NOMO-1 treated with DMSO at 0.1 percent for 48 hours (cell line): ENCODE results near the gene LRP8.

Experiments
- DNase-seq: peaks from one replicate; lab custom pipeline; 2025; ENCODE audit not compliant: unreplicated experiment; lab: John Stamatoyannopoulos, UW

The LRP8 gene

DNA sequence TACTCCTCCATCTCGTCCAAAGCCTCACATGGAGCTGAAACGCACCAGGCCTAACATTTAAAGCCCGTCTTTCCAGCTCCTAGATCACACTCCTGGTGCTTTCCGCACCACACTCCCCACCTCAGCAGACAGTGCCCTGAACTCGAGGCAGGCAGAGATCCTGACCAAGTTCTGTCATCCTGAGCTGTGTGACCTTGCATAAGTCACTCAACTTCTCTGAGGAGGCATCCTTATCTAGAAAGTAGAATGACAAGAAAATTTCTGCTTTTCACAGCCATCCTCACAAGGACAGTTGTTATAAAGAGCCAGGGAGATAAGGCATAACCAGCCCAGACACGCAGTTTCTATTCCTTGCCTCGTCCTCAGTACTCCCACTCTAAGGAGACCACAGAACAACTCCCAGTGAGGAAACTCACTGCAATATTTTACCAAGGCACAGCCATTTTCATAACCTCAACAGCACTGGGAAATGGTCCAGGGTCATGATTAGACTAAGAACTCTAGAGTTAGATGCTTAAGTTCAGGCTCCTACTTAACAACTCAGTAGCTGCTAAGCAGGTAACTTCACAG, 3.1 kb downstream of the LRP8 start:
- DNase-seq, result no peak

DNA sequence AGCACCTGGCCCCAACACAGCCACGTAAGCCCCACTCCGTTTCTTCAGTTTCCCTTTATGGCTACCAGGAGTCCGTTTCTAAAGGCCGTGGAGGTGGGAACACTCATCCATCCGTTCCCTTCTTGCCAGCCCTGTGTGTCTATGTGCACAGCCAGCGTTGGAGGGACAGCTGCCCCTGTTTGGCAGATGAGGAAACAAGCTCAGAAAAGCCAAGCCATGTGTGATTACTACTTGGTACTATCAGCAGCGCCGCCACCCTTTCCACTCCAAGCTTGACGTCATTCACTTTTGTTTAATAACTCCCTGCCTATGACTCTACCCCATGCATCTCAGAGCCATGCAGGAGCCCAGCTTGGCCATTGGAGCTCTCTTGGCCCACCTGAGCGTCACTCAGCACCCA, 3.5 kb downstream of the LRP8 start:
- no peak for DNase-seq

DNA sequence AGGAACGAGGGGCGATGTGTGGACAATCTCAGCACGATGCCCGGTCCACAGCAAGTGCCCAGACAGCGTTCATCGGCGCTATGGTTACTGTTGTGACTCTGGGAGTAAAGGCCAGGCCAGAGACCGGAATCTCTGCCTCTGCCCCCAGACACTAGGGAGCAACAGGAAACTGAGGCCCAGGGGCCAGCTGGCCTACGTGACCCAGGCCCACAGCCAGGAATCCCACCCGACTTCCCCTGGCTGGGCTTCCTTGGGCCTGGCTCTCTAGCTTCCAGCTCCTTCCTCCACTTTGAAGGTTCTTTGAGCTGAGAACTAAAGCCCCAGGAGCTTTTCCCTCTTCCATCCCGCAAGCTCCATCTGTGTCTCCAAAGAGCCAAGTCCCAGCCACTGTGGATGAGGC, 4.6 kb downstream of the LRP8 start:
- DNase-seq, result no peak

DNA sequence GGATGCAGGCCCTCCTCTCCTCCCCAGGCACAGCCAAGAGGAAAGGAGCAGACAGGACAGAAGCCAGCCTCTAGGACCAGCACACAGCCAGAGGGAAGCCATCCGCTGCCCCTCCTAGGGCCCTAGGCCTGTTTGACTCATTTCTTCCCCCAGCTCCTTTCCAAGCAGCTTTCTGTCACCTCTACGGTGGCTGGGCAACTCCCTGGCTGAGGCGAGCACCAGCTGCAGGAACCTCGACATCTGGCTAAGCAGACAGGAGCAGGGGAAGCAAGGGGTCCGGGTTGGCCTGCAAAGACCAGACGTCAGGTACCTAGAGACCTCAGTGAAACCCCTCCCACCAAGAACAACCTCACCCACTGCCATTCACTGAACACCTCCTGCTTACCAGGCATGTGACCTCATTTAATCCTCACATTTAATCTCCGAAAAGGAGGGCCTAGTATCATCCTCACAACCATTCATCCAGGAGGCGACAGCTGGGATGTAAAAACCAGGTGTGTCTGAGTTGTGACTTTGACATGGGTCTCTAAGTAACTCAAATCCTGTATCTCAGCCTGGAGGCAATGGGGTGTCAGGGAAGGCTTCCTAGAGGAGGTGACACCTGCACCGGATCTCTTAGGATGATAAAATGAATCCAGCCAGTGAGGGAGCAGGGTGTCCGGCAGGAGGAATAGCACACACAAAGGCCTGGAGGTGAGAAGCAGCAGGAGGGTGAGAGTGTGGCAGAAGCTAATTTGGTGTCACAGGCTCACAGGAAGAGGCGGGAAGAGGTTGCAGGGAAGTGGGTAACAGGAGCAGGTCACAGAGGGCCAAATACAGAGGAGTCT, 5.9 kb downstream of the LRP8 start:
- no peak for DNase-seq

DNA sequence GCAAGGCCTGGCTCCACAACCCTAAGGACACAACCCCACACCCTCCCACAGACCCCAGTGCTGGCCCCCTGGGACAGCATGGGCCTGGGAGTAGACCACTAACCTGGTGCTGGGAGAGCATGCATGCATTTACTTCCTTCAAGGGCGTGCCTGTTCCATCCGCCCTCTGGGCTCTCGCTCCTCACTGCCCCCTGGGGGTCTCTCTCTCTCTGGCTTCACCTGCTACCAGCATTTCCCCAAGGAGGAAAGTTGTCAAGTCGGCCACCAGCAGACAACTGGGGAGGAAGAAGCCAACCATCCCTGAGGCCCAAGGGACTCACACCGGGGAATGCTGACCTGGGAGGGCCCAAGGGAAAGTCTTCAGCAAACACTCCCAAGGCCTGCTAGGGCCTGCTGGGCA, 6.5 kb downstream of the LRP8 start:
- DNase-seq, result no peak

DNA sequence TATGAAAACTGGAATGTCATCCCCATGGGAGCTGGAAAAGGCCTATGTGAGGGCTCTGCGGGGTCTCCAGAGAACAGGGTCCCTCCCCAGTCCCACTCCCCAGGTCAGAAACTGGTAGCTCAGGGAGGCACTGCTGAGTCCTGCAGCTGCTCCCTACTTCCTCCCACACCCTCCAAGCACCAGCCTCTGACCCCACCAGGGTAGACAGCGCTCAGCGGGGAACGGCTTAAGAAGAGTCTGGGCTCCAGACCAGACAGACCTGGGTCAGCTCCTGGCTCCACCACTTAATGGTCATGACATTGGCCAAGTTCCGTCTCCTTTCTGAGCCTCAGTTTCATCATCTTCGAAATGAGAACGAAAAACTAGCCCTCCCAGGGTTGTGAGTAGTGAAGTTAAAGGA, 7.2 kb downstream of the LRP8 start:
- no peak for DNase-seq

DNA sequence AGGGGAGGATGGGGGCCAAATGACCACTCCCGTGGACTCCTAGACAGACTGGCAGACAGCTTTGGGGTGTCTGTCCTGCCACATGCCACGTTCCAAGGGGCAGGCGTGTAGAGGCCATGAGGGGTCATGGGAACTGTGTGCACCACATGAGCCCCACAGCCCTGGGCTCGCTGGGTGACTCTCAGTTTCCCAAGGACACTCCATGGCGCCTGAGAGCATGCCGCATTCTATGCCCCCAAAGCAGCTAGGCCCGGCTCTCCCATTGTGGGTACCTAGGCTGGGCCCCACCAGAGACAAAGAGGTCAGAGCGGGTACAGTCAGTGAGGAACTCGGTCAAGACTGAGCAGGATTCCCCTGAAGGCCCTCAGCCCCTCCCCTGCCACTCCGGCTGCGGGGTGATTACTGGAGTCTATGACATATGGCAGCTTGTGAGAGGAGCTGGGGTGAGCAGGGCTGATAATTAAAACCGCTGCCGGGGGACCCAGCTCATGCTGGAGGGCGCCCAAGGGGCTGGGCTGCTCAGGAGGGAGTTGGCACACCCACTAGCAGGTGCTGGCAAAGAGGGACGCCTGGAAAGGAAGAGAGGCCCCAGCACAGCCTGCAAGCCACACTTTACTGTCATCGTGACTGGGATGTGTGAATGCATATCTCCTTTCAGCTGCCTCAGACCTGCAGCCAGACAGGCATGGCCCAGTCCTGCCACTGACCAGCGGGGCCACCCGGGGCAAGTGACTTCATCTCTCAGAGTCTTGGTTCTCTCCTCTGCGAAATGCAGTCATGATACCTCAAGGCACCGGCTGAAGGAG, 8.4 kb downstream of the LRP8 start:
- no peak for DNase-seq

DNA sequence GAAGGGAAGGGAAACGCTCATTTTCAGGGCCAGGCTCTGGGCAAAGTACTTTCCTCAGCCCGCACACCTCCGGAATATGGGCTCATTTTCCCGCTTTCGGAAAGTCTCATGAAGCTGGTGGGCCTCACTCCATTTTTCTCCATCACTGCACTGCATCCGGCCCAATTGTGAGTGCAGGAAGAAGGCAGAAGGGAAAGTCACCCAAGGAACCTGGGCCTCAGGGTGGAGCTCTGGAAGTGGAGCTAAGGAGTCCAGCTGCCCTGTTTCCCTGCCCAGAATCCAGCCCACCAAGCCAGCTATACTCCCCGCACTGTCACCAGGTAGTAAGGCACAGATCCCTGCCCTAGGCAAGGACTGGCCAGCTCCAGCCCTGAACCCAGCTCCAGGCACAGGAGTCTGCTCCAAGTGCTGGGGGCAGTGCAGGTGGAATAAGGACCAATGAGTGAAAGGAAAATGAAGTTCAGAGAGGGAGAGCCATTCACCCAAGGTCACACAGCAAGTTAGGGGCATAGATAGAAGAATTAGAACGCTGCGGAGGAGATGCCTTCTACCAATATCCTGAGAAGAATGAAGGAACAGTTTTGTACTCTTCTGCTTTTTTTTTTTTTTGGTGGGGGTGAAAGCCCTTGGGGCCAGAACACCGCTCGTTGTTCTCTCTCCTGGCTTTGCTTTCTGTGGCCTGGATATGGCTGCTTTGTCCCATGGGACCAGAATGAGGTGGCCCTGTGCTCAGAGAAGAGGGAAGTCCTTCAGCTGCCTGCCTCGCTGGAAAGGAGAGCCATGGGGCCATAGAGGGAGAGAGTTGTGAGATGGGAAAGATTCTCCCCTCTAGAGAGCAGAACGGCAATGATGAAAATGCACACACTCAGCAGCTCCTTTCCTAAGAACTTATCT, 10.0 kb downstream of the LRP8 start:
- DNase-seq, result no peak

DNA sequence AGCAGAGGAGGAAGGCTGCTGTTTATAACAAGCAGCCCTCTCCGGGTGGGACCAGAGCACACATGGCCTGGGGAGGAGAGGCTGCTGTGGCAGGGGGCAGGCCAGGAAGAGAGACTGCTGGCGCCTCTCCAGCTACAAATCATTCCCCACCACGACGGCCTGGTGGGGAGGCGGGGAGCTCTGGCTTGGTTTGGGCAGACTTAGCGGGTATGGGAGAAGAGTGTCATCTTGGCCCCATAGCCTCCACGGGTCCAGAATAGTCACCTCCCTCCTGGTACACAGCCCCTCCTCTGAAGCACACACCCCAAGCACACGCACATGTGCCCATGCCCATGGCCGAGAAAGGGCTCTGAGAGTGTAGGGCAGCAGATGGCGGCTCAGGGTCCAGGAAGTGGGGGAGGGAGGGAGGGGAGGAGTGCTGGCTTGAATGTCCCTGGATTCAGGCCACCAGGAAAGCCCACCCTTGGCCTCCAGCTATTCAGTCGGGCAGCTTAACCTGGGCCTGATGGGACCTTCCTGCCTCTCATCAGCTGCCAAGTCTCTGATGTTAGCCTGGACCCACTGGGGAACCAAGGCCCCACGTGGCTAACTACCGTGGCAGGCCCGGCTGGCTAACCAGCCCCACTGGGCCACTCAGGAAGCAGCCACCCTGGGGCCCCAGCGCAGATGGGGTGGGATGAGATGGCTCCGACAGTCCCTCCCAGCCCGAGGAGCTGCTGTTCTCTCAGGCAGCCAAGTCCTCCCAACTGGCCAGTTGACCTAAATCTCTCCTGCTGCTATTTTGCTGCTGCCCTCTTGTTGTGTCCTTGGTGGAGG, 10.9 kb downstream of the LRP8 start:
- DNase-seq, result no peak

DNA sequence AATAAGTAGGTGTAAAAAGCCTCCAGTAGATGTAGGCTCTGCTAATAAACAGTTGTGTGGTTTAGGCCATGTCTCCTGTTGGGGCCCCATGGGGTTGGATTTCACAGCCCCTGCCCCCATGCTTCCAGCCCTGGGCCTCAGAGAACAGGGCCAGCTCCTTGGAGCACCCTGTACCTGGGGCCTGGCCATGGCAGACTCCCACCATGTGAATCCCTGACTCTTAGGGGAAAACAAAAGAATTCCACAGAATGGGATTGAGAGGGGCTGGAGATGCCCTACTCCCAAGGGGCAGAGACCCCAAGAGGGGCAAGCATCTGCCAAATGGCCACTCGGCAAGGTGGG, 11.5 kb downstream of the LRP8 start:
- no peak for DNase-seq

DNA sequence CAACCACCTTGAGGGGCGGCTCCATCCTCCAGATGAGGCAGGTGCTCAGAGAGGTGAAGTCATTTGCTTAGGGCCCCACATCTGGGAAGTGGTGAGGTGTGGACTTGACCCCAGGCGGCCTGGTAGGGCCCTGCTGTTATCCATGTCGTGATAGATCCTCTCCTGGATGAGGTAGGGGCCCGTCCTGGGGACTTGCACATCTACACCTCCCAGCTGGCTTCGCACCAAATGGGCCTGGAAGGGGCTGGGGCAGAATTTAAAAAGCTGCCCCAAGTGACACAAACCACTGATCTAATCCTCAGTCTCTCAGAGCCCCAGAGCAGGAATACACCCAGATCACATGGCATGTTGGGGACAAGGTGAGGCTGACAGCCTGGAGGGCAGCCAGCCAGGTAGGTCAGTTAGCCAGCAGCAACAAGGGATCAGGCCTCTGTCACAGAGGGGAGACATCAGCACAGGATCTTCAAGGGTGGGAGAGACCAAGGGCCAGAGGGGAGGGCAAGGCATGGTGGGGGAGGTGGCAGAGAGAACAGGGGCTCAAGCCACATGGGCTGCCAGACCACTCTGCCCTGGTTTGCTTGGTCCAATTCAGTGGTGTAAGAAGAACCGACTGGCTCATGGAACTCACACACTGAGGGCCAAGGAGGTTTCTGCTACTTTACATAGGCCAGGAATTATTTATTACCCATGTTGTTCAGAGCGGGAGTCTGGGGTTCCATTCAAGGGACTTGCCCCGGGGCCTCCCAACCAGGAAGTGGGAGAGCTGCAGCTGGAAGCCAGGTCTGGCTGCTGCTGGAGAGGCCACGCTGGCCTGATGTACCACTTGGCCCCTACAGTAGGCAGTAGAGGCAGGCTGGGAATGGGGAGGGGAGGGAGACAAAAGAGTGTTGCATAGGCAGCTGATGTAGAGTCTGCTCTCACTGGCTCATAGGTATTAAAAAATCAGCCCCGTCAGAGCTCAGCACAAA, 12.1 kb downstream of the LRP8 start:
- no peak for DNase-seq

DNA sequence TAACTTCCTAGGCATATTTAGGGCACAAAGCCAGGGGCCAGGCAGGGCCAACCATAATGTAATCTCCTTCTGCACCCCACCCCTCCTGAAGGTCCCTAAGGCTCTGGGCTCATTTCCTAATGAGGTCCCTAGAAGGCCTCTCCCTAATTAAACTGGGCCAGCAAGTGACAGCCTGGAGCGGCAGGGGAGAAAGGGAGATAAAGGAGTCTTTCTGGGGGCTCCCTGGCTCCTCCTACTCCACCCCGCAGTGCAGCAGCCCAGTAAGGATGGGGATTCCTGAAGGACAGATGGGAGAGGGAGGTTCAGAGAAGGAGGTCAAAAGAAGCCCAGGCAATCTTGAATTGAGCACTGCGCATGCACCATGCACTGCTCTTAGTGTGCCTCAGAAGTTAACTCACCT, 12.8 kb downstream of the LRP8 start:
- no peak for DNase-seq

DNA sequence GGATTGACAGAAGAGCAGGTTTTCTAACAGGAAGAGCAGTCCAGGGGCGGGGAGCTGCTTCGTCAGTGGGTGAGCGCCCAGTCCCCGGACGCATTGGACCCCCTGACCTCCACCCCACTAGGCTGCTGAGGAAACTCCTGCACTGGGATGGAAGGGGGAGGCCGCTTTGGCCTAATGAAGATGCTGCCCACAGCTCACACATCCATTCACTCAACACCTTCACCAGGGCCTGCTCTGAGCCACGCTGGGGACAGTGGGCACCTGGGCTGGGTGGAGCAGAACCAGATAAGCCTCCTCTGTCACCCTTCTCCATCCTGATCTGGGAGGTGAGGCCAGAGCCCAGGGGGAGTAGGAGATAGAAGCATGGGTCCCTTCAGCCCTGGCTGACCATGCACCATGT, 13.3 kb downstream of the LRP8 start:
- no peak for DNase-seq

DNA sequence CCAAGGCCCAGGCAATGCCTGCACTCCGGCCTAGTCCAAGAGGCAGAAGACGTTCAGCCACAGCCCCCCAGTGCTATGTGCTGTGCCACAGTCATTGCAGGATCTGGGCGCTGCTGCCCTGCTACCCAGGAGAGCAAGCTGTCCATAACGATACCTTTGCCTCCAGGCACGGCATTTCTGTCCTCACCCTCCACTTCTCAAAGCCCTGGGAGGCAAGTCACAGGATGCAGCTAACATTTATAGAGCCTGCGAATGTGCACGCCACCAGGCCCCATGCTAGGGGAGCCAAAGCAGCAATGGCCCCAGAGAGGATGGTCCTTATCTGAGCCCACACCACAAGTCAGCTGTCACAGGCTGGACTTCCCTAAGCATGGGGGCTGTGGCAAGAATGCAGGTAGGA, 13.8 kb downstream of the LRP8 start:
- no peak for DNase-seq

DNA sequence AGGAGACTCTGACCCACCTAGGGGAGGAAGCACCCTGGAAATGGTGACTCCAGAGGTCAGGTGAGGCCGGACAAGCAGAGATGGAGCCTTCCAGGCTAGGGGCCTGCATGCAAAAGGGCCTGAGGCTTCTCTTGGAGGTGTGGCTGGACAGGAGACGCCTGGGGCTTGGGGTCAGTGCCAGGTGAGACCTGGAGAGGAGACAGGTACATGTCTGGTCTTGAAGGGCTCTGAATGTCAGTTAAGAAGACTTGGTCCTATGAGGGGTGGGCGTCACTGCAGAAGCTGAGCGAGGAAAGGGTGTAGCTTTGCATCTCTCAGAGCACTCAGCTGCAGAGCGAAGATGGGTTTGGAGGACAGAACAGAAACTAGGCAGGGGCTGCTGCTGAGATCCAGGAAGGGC, 14.3 kb downstream of the LRP8 start:
- DNase-seq, result no peak

DNA sequence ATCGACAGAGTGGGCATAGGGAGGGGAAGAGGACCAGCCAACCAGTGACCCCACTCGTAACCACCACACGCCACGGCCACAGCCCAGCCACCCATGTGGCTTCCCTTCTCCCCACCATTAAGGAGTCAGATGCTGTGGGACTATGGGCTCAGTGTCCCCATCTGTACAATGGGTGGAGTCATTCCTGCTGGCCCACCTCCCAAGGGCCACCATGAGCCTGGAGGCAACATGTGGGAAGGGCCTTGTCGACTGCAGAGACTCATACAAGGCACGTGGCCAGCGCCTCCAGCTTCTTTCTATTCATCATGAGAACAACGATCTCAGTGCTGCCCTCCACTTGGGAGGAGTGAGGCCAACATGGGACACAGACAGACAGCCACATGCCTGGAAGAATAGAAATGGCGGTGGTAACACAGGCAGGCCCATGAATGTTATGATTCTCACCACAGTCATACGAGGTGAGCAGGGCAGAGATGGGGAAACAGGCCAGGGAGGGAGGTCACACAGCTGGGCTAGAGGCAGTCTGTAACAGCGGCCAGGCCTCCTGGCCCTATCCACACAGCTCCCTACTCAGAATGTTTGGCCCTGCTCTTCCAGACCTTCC, 16.1 kb downstream of the LRP8 start:
- DNase-seq, result no peak

DNA sequence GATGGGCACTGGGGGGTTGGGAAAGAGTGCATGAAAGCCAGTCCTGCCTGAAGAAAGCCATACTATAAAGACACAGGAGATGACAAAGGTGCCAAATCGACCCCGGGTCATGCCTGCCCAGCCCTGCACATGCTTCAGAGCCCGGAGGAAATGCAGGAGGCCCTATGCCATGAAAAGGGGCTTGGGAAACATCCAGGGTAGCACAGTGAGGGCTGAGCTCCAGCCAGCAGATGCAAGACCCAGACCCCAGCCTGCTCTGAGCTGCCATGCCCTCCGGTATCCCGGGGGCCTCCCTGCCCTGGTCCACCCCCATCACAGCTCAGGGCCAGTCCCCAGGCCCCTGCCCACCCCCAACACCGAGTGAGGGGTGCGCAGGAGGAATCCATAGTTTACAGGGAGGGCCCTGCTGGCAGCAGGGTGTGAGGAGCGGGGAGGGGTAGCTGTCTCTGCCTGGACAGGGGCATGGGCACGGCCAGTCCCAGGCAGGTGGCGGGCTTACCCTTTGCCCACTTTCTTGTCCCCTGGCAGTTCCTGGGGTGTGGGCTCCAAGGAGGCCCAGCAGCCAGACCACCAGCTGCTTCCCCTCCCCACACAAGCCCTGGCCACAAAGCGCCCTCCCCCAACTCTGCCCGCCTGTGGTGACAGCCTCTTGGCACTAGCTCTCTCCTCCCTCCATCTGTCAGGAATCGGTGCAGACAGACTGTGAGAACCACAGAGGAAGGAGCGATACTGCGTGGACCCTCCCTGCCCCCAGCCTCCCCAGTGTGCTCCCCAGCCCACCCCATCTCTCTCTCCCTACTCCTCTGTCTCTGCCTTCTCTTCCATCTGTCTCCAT, 16.8 kb downstream of the LRP8 start:
- no peak for DNase-seq

DNA sequence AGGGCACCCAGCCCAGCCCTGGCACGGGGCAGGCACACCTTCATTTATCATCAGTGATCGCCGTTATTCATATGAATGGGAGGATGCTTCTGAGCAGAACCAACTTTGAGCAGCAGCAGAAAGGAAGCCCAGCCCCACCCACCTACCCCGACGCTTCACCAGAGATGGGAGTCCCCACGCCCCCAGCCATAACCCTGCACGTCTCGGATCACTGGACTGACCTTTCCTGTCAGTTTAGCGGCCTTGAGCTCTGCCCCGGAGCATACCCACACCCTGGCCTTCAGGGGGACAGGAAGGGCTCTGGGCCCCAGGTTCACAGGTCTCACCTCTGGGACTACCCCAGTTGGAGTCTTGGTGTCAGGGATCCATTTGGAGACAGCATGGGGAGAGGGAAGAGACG, 18.1 kb downstream of the LRP8 start:
- DNase-seq, result no peak
